ENCODE measurements around the gene SLC46A1. TPM values are rescaled to one million over a fixed set of nuclear protein-coding genes. Genes with fewer than 3 reads are reported as not detected.
A peak's percentile ranks its signal among the peaks of the same experiment; 100 is the strongest.

SLC46A1 gene
- total RNA-seq, 4 donors from 2014 or later: 1.5 to 17.6 (median 4.7) TPM

DNA sequence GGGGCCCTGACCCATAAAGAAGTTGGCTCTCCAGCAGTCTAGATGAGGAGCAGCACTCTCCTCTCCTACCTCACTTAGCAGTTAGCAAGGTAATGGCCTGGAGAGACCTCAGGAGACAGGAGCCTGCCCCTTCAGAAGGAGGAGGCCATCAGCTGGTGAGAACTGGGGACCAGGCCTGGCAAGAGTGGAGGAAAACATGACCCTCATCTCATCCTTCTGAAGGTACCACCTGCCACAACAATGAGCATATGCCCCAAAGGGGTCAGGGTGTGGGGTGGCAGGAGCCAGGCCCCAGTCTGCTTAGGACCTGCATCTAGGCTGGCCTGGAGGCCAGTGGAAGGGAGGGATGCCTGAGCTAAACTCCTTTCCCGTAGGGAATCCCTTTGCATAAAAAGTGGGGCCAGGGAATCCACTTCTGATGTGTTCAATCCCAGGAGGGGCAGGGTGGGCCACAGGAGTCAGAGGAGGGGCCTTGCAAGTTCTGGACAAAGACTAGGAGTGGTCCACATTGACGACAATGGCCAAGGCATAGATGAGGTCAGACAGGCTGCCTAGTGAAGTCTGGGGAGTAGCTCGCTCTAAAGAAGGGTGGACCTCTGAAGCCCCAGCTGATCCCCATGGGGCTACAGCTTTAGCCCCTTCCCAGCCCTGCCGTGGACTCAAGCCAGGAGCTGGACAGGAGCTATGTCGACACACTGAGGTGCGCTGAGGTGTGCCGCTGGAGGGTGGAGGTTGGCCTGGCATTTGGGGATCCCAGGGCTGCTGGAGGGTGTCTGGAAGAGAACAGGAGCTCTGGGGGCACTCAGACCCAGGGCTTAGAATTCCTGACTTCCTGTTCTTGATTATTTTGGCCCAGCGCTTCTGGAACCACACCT is 42.0 kb downstream of the SLC46A1 start:
- no peaks in the 10 kb centered on the region for H3K4me1 ChIP-seq
- DNase-seq: no peak
- no peak overlapping the region for H3K4me3 ChIP-seq
- no peaks in the 10 kb centered on the region for H3K36me3 ChIP-seq
- TF ChIP-seq POLR2A (IDR thresholded peaks at IDR 0.05) (no peak), CTCF (IDR thresholded peaks at IDR 0.05) (no peak)
- no peaks in the 10 kb centered on the region for H3K27me3 ChIP-seq
- no peaks in the 10 kb centered on the region for H3K9me3 ChIP-seq
- no peak overlapping the region for H3K27ac ChIP-seq
- intact Hi-C loops (cut with DNase I; ENCODE audit: low total_unique reads): no loop called here

GRCh38 chr17:28363186-28363585 is 42.8 kb downstream of the SLC46A1 start:
- TF ChIP-seq CTCF (IDR thresholded peaks at IDR 0.05) (no peak), POLR2A (IDR thresholded peaks at IDR 0.05) (no peak)
- Histone ChIP-seq H3K36me3 (no peaks in the 10 kb centered on the region), H3K27me3 (no peaks in the 10 kb centered on the region), H3K4me1 (peaks cover 0 to 4% of the 10 kb centered on the region in 2 donors), H3K9me3 (no peaks in the 10 kb centered on the region), H3K4me3 (no peak overlapping the region), H3K27ac (no peak overlapping the region)
- DNase-seq: no peak
- intact Hi-C loops (cut with DNase I; ENCODE audit: low total_unique reads): no loop called here

GRCh38 chr17:28357901-28358197 is 48.2 kb downstream of the SLC46A1 start:
- intact Hi-C loops (cut with DNase I; ENCODE audit: low total_unique reads): no loop called here
- Histone ChIP-seq H3K27ac (peak overlapping the region; percentile 78 to 90), H3K4me3 (peak overlapping the region; percentile 85 to 95), H3K4me1 (peaks cover 0 to 13% of the 10 kb centered on the region in 2 donors), H3K27me3 (no peaks in the 10 kb centered on the region), H3K9me3 (no peaks in the 10 kb centered on the region), H3K36me3 (no peaks in the 10 kb centered on the region)
- no peak for DNase-seq
- TF ChIP-seq CTCF (IDR thresholded peaks at IDR 0.05) (no peak), POLR2A (IDR thresholded peaks at IDR 0.05) (no peak)

GRCh38 chr17:28357061-28357900 is 48.7 kb downstream of the SLC46A1 start, which contains the start of gene POLDIP2:
POLDIP2 (minus strand) TSS chr17:28357527; CDS start chr17:28357448, 79 bp downstream.
- H3K27me3 ChIP-seq: no peaks in the 10 kb centered on the region
- peak within 1 kb of the TSS; percentile 78 to 90 for H3K27ac ChIP-seq
- no peaks in the 10 kb centered on the region for H3K9me3 ChIP-seq
- TF ChIP-seq POLR2A (IDR thresholded peaks at IDR 0.05): peak; percentile 87 to 94
- TF ChIP-seq CTCF (IDR thresholded peaks at IDR 0.05): peak in 2 of 4 experiments; percentile 2 to 48
- intact Hi-C loops (cut with DNase I; ENCODE audit: low total_unique reads): no loop called here
- H3K4me3 ChIP-seq: peak within 1 kb of the TSS; percentile 85 to 95
- no peaks in the 10 kb centered on the region for H3K36me3 ChIP-seq
- DNase-seq: peak; percentile 93 to 95
- H3K4me1 ChIP-seq: peaks cover 0 to 13% of the 10 kb centered on the region in 2 donors

DNA sequence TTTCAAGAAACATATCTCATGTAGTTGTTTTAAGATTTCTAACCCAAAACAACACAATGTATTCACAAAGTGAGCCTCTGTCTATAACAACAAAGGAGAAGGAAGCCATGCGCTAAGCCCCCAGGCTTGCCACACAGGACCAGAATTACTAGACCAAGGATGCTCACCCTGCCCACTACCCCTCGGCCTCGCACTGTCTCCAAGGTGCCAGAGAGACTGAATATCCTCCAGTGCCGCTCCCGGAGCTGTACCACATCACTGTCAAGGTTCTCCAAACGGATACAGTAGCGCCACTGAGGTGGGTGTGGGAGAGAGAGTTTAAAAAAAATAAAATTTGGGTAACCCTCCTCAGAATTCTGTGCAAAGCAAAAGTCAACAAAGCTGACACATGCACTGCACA is 55.7 kb downstream of the SLC46A1 start:
- intact Hi-C loops (cut with DNase I; ENCODE audit: low total_unique reads): no loop called here
- Histone ChIP-seq H3K4me3 (no peak overlapping the region), H3K36me3 (no peaks in the 10 kb centered on the region), H3K27me3 (no peaks in the 10 kb centered on the region), H3K9me3 (no peaks in the 10 kb centered on the region), H3K27ac (no peak overlapping the region), H3K4me1 (no peaks in the 10 kb centered on the region)
- TF ChIP-seq POLR2A (IDR thresholded peaks at IDR 0.05): no peak
- TF ChIP-seq CTCF (IDR thresholded peaks at IDR 0.05): no peak
- no peak for DNase-seq

All from uterus (tissue), 4 donors.